Measurements from ENCODE around the gene GNB1L. TPM values are rescaled to one million over a fixed set of nuclear protein-coding genes. Genes with fewer than 3 reads are reported as not detected.

GNB1L gene
- total and polyA plus RNA-seq, 9 of the 15 experiments (the other 6 are each of a cell fraction or from before 2014, with no cell fraction given), result 0.56 to 50.5 (median 10.2) TPM

- TF ChIP-seq HDGF (IDR thresholded peaks at IDR 0.05) (0 out of 2 replicates have a peak, but pooled peaks have one; percentile 52), SIN3B (IDR thresholded peaks at IDR 0.05; ENCODE audit: low read depth) (no peak), ZNF24 (IDR thresholded peaks at IDR 0.05) (no peak), SETDB1 (IDR thresholded peaks at IDR 0.05; ENCODE audit: low read length) (peak; percentile 72), ETV5 (CRISPR knock-in tag; IDR thresholded peaks at IDR 0.05; ENCODE audit: low read depth) (no peak), KLF13 (tag; IDR thresholded peaks at IDR 0.05; ENCODE audit: borderline replicate concordance, low read depth) (0 out of 2 replicates have a peak, but pooled peaks have one; percentile 14), PRMT5 (CRISPR knock-in tag; IDR thresholded peaks at IDR 0.05) (0 out of 2 replicates have a peak, but pooled peaks have one; percentile 8)
- TF ChIP-seq, protein P1, sequence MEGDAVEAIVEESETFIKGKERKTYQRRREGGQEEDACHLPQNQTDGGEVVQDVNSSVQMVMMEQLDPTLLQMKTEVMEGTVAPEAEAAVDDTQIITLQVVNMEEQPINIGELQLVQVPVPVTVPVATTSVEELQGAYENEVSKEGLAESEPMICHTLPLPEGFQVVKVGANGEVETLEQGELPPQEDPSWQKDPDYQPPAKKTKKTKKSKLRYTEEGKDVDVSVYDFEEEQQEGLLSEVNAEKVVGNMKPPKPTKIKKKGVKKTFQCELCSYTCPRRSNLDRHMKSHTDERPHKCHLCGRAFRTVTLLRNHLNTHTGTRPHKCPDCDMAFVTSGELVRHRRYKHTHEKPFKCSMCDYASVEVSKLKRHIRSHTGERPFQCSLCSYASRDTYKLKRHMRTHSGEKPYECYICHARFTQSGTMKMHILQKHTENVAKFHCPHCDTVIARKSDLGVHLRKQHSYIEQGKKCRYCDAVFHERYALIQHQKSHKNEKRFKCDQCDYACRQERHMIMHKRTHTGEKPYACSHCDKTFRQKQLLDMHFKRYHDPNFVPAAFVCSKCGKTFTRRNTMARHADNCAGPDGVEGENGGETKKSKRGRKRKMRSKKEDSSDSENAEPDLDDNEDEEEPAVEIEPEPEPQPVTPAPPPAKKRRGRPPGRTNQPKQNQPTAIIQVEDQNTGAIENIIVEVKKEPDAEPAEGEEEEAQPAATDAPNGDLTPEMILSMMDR (IDR thresholded peaks at IDR 0.05 in 2 of 3, conservative IDR thresholded peaks at IDR 0.05 in 1 of 3; ENCODE audit: insufficient read depth in 2 of 3, low read depth in 1 of 3, low read length in 3 of 3), result peak in 2 of 3 experiments; percentile 13 to 21; a peak in 1 of 6 replicates
These were observed 36.1 kb downstream of the GNB1L start (continued) for GRCh38 chr22:19818324-19819207.
